ENCODE data around the gene BAK1. TPM values are rescaled to one million over a fixed set of nuclear protein-coding genes. Genes with fewer than 3 reads are reported as not detected.

The BAK1 gene
- total and polyA plus RNA-seq, 2 of the 13 experiments (the other 11 are each of a cell fraction or from before 2014, with no cell fraction given): 15.0 to 23.8 TPM

GRCh38 chr6:33627876-33628275, 47.8 kb upstream of the BAK1 start:
- Histone ChIP-seq H4K20me1 (ENCODE audit: insufficient read depth, low read length) (peaks cover 3% of the 10 kb centered on the region; the same call in 1 of the 2 replicates), H3K36me3 (replicated peaks in 1 of 2; ENCODE audit: control insufficient read depth in 1 of 2, insufficient read depth in 2 of 2, low read length in 2 of 2) (no peaks in the 10 kb centered on the region), H3K4me1 (ENCODE audit: insufficient read depth, low read length) (peaks cover 27% of the 10 kb centered on the region), H3K4me3 (replicated peaks in 1 of 3; ENCODE audit: insufficient read depth in 1 of 3, low read depth in 2 of 3, low read length in 3 of 3) (no peak overlapping the region), H3K79me2 (ENCODE audit: insufficient read depth, low read length) (peaks cover 2% of the 10 kb centered on the region), H3K9ac (ENCODE audit: insufficient read depth, low read depth, low read length) (no peak overlapping the region), H3K27me3 (ENCODE audit: control insufficient read depth in 1 of 2, insufficient read depth in 2 of 2, low read length in 2 of 2) (no peaks in the 10 kb centered on the region), H3K9me3 (ENCODE audit: low read length) (no peaks in the 10 kb centered on the region), H3K4me2 (ENCODE audit: low read depth, low read length) (no peak overlapping the region), H2AFZ (ENCODE audit: low read length) (no peak overlapping the region), H3K27ac (ENCODE audit: extremely low read length, insufficient read depth, low read length) (no peak overlapping the region)
- no peak for FAIRE-seq
- in situ Hi-C loops (cut with HindIII; ENCODE audit: extremely low pct_ligation_motif_present, low pct_unique_long_range_greater_than_20kb): no loop called here
- 89% methylated on average over 5 of the region's 5 CpGs for WGBS (ENCODE audit: low lambda C conversion rate)
- intact Hi-C loops (cut with micrococcal nuclease; ENCODE audit: unreplicated experiment): no loop called here
- CTCF ChIA-PET (ENCODE audit: low intra/inter-chr PET ratio, low total read pairs): no interaction called here
- POLR2A ChIA-PET: no interaction called here
- no TSS peak for BruUV-seq (replicated peaks)
- ATAC-seq: no peak
- no peak for DNase-seq (ENCODE audit: low spot score)
- no peak for TF ChIP-seq JUNB (CRISPR knock-in tag; IDR thresholded peaks at IDR 0.05; ENCODE audit: borderline replicate concordance)
- TF ChIP-seq ZNF704 (CRISPR knock-in tag; IDR thresholded peaks at IDR 0.05; ENCODE audit: borderline replicate concordance): no peak
- TF ChIP-seq PCBP1 (IDR thresholded peaks at IDR 0.05; ENCODE audit: borderline replicate concordance, low read depth, low read length): no peak
- no peak for TF ChIP-seq HMG20B (CRISPR knock-in tag; conservative IDR thresholded peaks at IDR 0.05)
- no peak for TF ChIP-seq ZNF784 (CRISPR knock-in tag; IDR thresholded peaks at IDR 0.05; ENCODE audit: borderline replicate concordance)
- no peak for TF ChIP-seq ZBTB2 (CRISPR knock-in tag; IDR thresholded peaks at IDR 0.05; ENCODE audit: low read depth)
- no peak for TF ChIP-seq ZNF678 (CRISPR knock-in tag; IDR thresholded peaks at IDR 0.05)
- no peak for TF ChIP-seq ZNF296 (CRISPR knock-in tag; conservative IDR thresholded peaks at IDR 0.05)
- no peak for TF ChIP-seq MIER3 (CRISPR knock-in tag; IDR thresholded peaks at IDR 0.05; ENCODE audit: borderline replicate concordance)
- no peak for TF ChIP-seq TEAD3 (CRISPR knock-in tag; optimal IDR thresholded peaks at IDR 0.05; ENCODE audit: borderline replicate concordance)
- TF ChIP-seq SPEN (CRISPR knock-in tag; IDR thresholded peaks at IDR 0.05; ENCODE audit: low read depth): no peak
- no peak for TF ChIP-seq NPAS2 (CRISPR knock-in tag; IDR thresholded peaks at IDR 0.05; ENCODE audit: borderline replicate concordance)
- no peak for TF ChIP-seq YEATS4 (CRISPR knock-in tag; IDR thresholded peaks at IDR 0.05; ENCODE audit: borderline replicate concordance)

Data from HepG2 (cell line).